Mesenchymal stem cell (in vitro differentiated cells and primary cell): Measurements from ENCODE around the gene NUDT8. TPM values are rescaled to one million over a fixed set of nuclear protein-coding genes. Genes with fewer than 3 reads are reported as not detected.

Source experiments
- DNase-seq: peaks from one replicate; pipeline ENCODE4 v3.0.0-alpha.2; 2013
- H2AFZ ChIP-seq: one replicate; pipeline ENCODE4 v1.6.1; 2013; ENCODE audit warnings: low read depth, mild to moderate bottlenecking, control low read depth, inconsistent platforms, low read length, moderate library complexity
- H2AK5ac ChIP-seq: 2 replicates; pipeline ENCODE4 v1.6.1; 2013; ENCODE audit warnings: low read length, moderate library complexity, mild to moderate bottlenecking, inconsistent platforms; ENCODE audit not compliant: severe bottlenecking
- H2BK120ac ChIP-seq: one replicate; pipeline ENCODE4 v1.6.1; 2013; ENCODE audit warnings: low read depth, mild to moderate bottlenecking, inconsistent platforms, low read length, moderate library complexity
- H2BK12ac ChIP-seq, 2 experiments: one replicate each; pipeline ENCODE4 v1.6.1; 2013; ENCODE audit warnings: inconsistent platforms in 2 of 2, low read length in 2 of 2, mild to moderate bottlenecking in 2 of 2, moderate library complexity in 2 of 2, control low read depth in 1 of 2
- H2BK15ac ChIP-seq: one replicate; pipeline ENCODE4 v1.6.1; 2013; ENCODE audit warnings: mild to moderate bottlenecking, low read depth, inconsistent platforms; ENCODE audit not compliant: poor library complexity, severe bottlenecking
- H2BK5ac ChIP-seq: 2 replicates; pipeline ENCODE4 v1.6.1; 2013; ENCODE audit warnings: low read depth, mild to moderate bottlenecking, low read length, control low read depth, inconsistent platforms; ENCODE audit not compliant: poor library complexity, severe bottlenecking
- H3K14ac ChIP-seq, 2 experiments: one replicate each; pipeline ENCODE4 v1.6.1; 2013; ENCODE audit warnings: inconsistent platforms in 2 of 2, low read length in 2 of 2, control low read depth in 1 of 2, mild to moderate bottlenecking in 1 of 2, moderate library complexity in 1 of 2
- H3K18ac ChIP-seq, 2 experiments: one replicate each; pipeline ENCODE4 v1.6.1; 2013; ENCODE audit warnings: inconsistent platforms in 2 of 2, low read length in 2 of 2, control low read depth in 1 of 2, low read depth in 1 of 2, mild to moderate bottlenecking in 1 of 2
- H3K23ac ChIP-seq, 2 experiments: one replicate each; pipeline ENCODE4 v1.6.1; 2013; ENCODE audit warnings: inconsistent platforms in 2 of 2, low read length in 2 of 2, mild to moderate bottlenecking in 2 of 2, moderate library complexity in 2 of 2, control low read depth in 1 of 2
- H3K27ac ChIP-seq: 2 replicates; pipeline ENCODE4 v1.5.1; 2013; ENCODE audit warnings: mild to moderate bottlenecking, moderate library complexity, low read length, control low read depth, inconsistent platforms; ENCODE audit not compliant: poor library complexity, severe bottlenecking
- H3K27me3 ChIP-seq, 2 experiments: 2 replicates each; pipeline versions ENCODE4 v1.6.1 to v1.7.0; 2013; ENCODE audit warnings: low read length in 2 of 2, mild to moderate bottlenecking in 2 of 2, moderate library complexity in 2 of 2, control low read depth in 1 of 2, inconsistent platforms in 1 of 2; ENCODE audit not compliant: control insufficient read depth in 1 of 2, insufficient read depth in 1 of 2
- H3K36me3 ChIP-seq, 2 experiments: 2 replicates each; pipeline versions ENCODE4 v1.6.1 to v1.7.0; 2013; ENCODE audit warnings: low read length in 2 of 2, control low read depth in 1 of 2, inconsistent platforms in 1 of 2, low read depth in 1 of 2, mild to moderate bottlenecking in 1 of 2; ENCODE audit not compliant: insufficient read depth in 2 of 2, control insufficient read depth in 1 of 2
- H3K4ac ChIP-seq, 2 experiments: one replicate each; pipeline ENCODE4 v1.6.1; 2013; ENCODE audit warnings: inconsistent platforms in 2 of 2, low read length in 2 of 2, mild to moderate bottlenecking in 2 of 2, moderate library complexity in 2 of 2, control low read depth in 1 of 2, low read depth in 1 of 2
- H3K4me1 ChIP-seq: 2 replicates; pipeline ENCODE4 v1.6.1; 2013; ENCODE audit warnings: low read depth, low read length, control low read depth; ENCODE audit not compliant: control insufficient read depth, insufficient read depth
- H3K4me2 ChIP-seq: 2 replicates; pipeline ENCODE4 v1.6.1; 2013; ENCODE audit warnings: low read length, mild to moderate bottlenecking, inconsistent platforms; ENCODE audit not compliant: poor library complexity, severe bottlenecking
- H3K4me3 ChIP-seq, 2 experiments: 2 replicates each; pipeline versions ENCODE4 v1.5.1 to v1.7.0; 2013; ENCODE audit warnings: low read length in 2 of 2, mild to moderate bottlenecking in 2 of 2, control low read depth in 1 of 2, low read depth in 1 of 2; ENCODE audit not compliant: insufficient read depth in 1 of 2
- H3K79me1 ChIP-seq: replicated peaks from 2 replicates; pipeline ENCODE4 v1.6.1; 2013; ENCODE audit warnings: mild to moderate bottlenecking, control low read depth, low read length, inconsistent platforms; ENCODE audit not compliant: poor library complexity, severe bottlenecking
- H3K9ac ChIP-seq: 2 replicates; pipeline ENCODE4 v1.7.0; 2013; ENCODE audit warnings: mild to moderate bottlenecking, low read length, moderate library complexity
- H3K9me3 ChIP-seq: 2 replicates; pipeline ENCODE4 v1.7.0; 2013; ENCODE audit warnings: mild to moderate bottlenecking, low read length; ENCODE audit not compliant: control insufficient read depth
- H4K8ac ChIP-seq: one replicate; pipeline ENCODE4 v1.6.1; 2013; ENCODE audit warnings: inconsistent platforms, mild to moderate bottlenecking, low read length, moderate library complexity
- H4K91ac ChIP-seq: one replicate; pipeline ENCODE4 v1.6.1; 2013; ENCODE audit warnings: mild to moderate bottlenecking, low read length, inconsistent platforms
- WGBS: methylation state at CpG from one replicate; pipeline ENCODE4 v1.1.7; 2013; ENCODE audit warnings: mixed read lengths; 5-methylcytosine and 5-hydroxymethylcytosine counted together
- polyA plus RNA-seq, 2 experiments: library from polyadenylated mRNA; stranded (reverse); fragments of 200-250 nt; gene quantifications; one replicate each; pipeline ENCODE4 v1.2.3, GENCODE V29; 2013

The NUDT8 gene, protein sequence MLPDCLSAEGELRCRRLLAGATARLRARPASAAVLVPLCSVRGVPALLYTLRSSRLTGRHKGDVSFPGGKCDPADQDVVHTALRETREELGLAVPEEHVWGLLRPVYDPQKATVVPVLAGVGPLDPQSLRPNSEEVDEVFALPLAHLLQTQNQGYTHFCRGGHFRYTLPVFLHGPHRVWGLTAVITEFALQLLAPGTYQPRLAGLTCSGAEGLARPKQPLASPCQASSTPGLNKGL
- 6.9 TPM for polyA plus RNA-seq (2013, experiment 1 of 2)
- 6.6 TPM for polyA plus RNA-seq (2013, experiment 2 of 2)

DNA sequence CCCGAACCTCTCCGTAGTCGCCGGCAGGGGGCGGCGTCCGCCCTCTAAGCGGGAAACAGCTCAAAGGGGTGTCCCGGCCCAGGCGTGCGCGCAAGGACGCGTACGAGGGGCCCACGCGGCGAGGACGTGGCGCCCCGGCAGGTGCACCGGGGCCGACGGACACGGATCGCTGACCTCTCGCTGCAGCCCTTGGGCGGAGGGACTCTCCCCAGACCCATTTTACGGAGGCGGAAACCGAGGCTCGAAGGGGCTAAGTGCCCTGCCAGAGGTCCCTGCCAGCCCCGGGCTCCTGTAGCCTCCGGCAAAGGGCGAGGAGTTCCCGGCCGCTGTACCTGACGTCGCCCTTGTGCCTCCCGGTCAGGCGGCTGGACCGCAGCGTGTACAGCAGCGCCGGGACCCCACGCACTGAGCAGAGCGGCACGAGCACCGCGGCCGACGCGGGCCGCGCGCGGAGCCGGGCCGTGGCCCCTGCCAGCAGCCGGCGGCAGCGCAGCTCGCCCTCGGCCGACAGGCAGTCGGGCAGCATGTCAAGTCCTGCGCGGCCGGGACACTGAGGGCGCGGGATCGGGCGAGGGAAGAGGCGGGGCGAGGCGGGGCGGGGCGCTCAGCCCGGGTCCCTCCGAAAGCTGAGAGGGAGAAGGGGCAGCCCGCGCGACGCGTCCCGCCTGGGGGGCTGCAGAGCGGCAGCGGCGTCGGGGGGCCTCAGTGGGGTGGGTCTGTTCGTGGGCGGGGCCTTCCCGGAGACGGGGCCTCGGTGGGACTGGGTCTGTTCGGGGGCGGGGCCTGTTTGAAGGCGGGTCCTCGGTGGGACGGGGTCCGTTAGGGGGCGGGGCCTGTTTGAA is at the start of gene NUDT8:
NUDT8 (minus strand) TSS at position 552 of the 842 bp plus-strand sequence; CDS start at position 526, 26 bp downstream.
- peak within 1 kb of the TSS in 1 of 2 experiments; percentile 60 for H3K23ac ChIP-seq
- peak; percentile 84 for DNase-seq
- H3K9ac ChIP-seq, result peak within 1 kb of the TSS; percentile 82
- H2BK5ac ChIP-seq, result peak within 1 kb of the TSS; percentile 58
- peak within 1 kb of the TSS in 1 of 2 experiments; percentile 95 for H2BK12ac ChIP-seq
- H3K4me2 ChIP-seq, result peak within 1 kb of the TSS; percentile 91
- H2AFZ ChIP-seq, result peak within 1 kb of the TSS; percentile 97
- H3K4me3 ChIP-seq, result peak within 1 kb of the TSS; percentile 65 to 82
- no peak within 1 kb of the TSS for H2BK120ac ChIP-seq
- H2AK5ac ChIP-seq, result peak within 1 kb of the TSS; percentile 47
- peaks cover 5 to 12% of the 10 kb centered on the region in 2 experiments for H3K27me3 ChIP-seq
- WGBS, result under 1% methylated on average over 78 of the region's 102 CpGs
- no peaks in the 10 kb centered on the region for H3K79me1 ChIP-seq
- H4K91ac ChIP-seq, result peak within 1 kb of the TSS; percentile 70
- H3K4ac ChIP-seq, result peak within 1 kb of the TSS; percentile 71 to 75
- H3K18ac ChIP-seq, result peak within 1 kb of the TSS; percentile 26 to 98
- peaks cover 21% of the 10 kb centered on the region for H3K4me1 ChIP-seq
- H3K27ac ChIP-seq, result peak within 1 kb of the TSS; percentile 69
- H2BK15ac ChIP-seq, result peak within 1 kb of the TSS; percentile 70
- H3K14ac ChIP-seq, result peak within 1 kb of the TSS in 1 of 2 experiments; percentile 90
- H3K9me3 ChIP-seq, result no peaks in the 10 kb centered on the region
- H3K36me3 ChIP-seq, result peaks cover 0 to 20% of the 10 kb centered on the region in 2 experiments
- H4K8ac ChIP-seq, result peak within 1 kb of the TSS; percentile 71

DNA sequence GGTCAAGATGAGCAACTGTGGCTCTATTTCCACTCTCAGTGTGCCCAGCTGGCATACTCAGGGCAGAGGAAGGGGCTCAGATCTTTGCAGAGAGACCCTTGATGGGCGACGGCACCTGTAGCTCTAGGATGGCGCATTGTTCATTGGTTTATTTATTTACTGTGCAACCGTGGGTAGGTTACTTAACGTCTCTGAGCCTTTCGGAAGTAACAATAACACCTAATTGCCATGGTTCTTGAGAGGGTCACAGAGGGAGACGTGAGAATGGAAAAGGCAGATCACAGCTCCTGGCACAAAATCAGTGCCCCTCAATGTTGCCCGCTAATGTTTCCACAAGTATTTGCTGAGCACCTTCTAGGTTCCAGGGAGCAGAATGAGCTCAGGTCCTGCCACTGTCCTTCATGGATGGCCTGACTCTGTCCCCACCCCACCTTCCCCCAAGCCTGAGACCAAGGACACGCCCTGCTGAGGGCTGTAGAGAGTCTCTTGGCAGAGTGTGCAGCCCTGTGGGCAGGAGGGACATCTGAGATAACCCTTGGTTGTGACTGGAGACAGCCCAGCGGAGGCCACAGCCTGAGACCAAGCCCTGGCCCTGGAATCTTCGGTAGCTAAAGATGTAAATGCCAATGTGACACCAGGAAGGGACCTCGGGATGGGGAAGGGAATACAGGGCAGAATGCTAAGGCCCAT is 45.5 kb upstream of the NUDT8 start:
- Histone ChIP-seq H2BK120ac (no peak overlapping the region), H3K23ac (no peak overlapping the region), H2BK5ac (no peak overlapping the region), H3K27me3 (peaks cover 20 to 44% of the 10 kb centered on the region in 2 experiments), H3K36me3 (no peaks in the 10 kb centered on the region), H3K79me1 (no peaks in the 10 kb centered on the region), H3K18ac (no peak overlapping the region), H3K9me3 (peaks cover 8% of the 10 kb centered on the region), H2BK15ac (no peak overlapping the region), H3K4me1 (peaks cover 1% of the 10 kb centered on the region), H2BK12ac (no peak overlapping the region), H3K4ac (no peak overlapping the region), H3K9ac (no peak overlapping the region), H4K8ac (no peak overlapping the region), H4K91ac (no peak overlapping the region), H3K4me3 (no peak overlapping the region), H2AFZ (no peak overlapping the region), H3K27ac (no peak overlapping the region), H3K4me2 (no peak overlapping the region), H3K14ac (no peak overlapping the region), H2AK5ac (no peak overlapping the region)
- DNase-seq, result no peak
- 86% methylated on average over 12 of the region's 12 CpGs for WGBS

DNA sequence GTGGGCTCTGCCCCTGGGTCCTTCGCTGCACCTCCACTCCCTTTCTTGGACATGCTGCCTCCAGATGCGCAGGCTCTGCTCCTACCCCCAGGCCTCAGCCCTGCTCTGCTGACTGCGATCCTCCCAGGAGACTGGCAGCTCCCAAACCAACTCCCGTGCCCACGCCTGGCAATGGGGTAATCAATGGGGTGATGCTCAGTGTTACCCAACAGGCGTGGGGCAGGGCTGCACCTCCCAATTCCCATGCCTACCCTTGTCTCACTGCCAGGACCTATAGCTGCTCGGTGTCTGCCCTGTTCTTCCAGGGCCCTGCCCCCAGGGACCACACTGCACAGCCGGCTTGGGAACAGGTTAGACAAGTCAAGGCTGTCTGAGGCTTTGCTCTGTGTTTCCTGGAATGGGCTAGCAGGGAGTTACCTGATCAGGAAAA is 44.7 kb upstream of the NUDT8 start, which contains the start of gene ALDH3B2:
ALDH3B2 (minus strand) TSS at position 182 of the 430 bp plus-strand sequence. CDS start 7,688 bp downstream, outside the sequence.
- no peak within 1 kb of the TSS for H3K9ac ChIP-seq
- no peak within 1 kb of the TSS for H2BK5ac ChIP-seq
- H3K4ac ChIP-seq, result no peak within 1 kb of the TSS
- no peak within 1 kb of the TSS for H4K8ac ChIP-seq
- no peak within 1 kb of the TSS for H3K4me2 ChIP-seq
- no peak within 1 kb of the TSS for H3K27ac ChIP-seq
- no peak within 1 kb of the TSS for H2BK120ac ChIP-seq
- H3K36me3 ChIP-seq, result no peaks in the 10 kb centered on the region
- no peak within 1 kb of the TSS for H4K91ac ChIP-seq
- no peak within 1 kb of the TSS for H3K18ac ChIP-seq
- H2BK15ac ChIP-seq, result no peak within 1 kb of the TSS
- H2AFZ ChIP-seq, result no peak within 1 kb of the TSS
- peaks cover 8% of the 10 kb centered on the region for H3K9me3 ChIP-seq
- H3K14ac ChIP-seq, result no peak within 1 kb of the TSS
- H3K27me3 ChIP-seq, result peaks cover 20 to 45% of the 10 kb centered on the region in 2 experiments
- no peak within 1 kb of the TSS for H2BK12ac ChIP-seq
- 81% methylated on average over 8 of the region's 8 CpGs for WGBS
- H3K4me3 ChIP-seq, result no peak within 1 kb of the TSS
- no peak within 1 kb of the TSS for H2AK5ac ChIP-seq
- no peak for DNase-seq
- no peaks in the 10 kb centered on the region for H3K79me1 ChIP-seq
- peaks cover 2% of the 10 kb centered on the region for H3K4me1 ChIP-seq
- H3K23ac ChIP-seq, result no peak within 1 kb of the TSS
